Right hindlimb (tissue), 1 donor: ENCODE data around the gene OR4C3.
"Not testable (repeated sequence)": the region's sequence is repeated elsewhere in the genome, so short reads cannot be mapped to it uniquely, and the experiment has no call there.

Experiments used
- DNase-seq: peaks from one replicate; pipeline ENCODE4 v3.0.0-alpha.2; 2018

The OR4C3 gene

GRCh38 chr11:48324620-48325019, at the start of gene OR4C3:
OR4C3 (plus strand) TSS chr11:48324920; CDS start chr11:48325022, 102 bp downstream.
- not testable (repeated sequence) for DNase-seq

- no peak for DNase-seq
Observed at GRCh38 chr11:48305923-48306322, 18.8 kb upstream of the OR4C3 start, which contains the start of gene OR4S1. OR4S1 (plus strand) TSS chr11:48306223; CDS start chr11:48306223, 0 bp downstream.

GRCh38 chr11:48307760-48308386, 16.8 kb upstream of the OR4C3 start:
- no peak for DNase-seq

- not testable (repeated sequence) for DNase-seq
Observed at GRCh38 chr11:48313590-48313989, 11.1 kb upstream of the OR4C3 start.

- not testable (repeated sequence) for DNase-seq
Observed at GRCh38 chr11:48319813-48320212, 4.9 kb upstream of the OR4C3 start.

- no peak for DNase-seq
Observed at GRCh38 chr11:48341466-48341865, 16.7 kb downstream of the OR4C3 start.

- not testable (repeated sequence) for DNase-seq
Observed at GRCh38 chr11:48342505-48342904, 17.8 kb downstream of the OR4C3 start.

- not testable (repeated sequence) for DNase-seq
Observed at GRCh38 chr11:48346286-48346685, 21.6 kb downstream of the OR4C3 start.

- no peak for DNase-seq
Observed at GRCh38 chr11:48354013-48354412, 29.3 kb downstream of the OR4C3 start.

GRCh38 chr11:48354677-48355076, 30.0 kb downstream of the OR4C3 start:
- no peak for DNase-seq

GRCh38 chr11:48361289-48361688, 36.6 kb downstream of the OR4C3 start:
- DNase-seq, result not testable (repeated sequence)

GRCh38 chr11:48366365-48366764, 41.6 kb downstream of the OR4C3 start, which contains the start of gene OR4C5:
OR4C5 (minus strand) TSS chr11:48366465; CDS start chr11:48366465, 0 bp downstream.
- DNase-seq, result no peak
